Activated B cell treated with CpG ODN at 0.5 μM for 24 hours (primary cell): ENCODE measurements around the gene FOXI1. TPM values are rescaled to one million over a fixed set of nuclear protein-coding genes. Genes with fewer than 3 reads are reported as not detected.
"Not testable (repeated sequence)": the region's sequence is repeated elsewhere in the genome, so short reads cannot be mapped to it uniquely, and the experiment has no call there.

Experiments used
- ATAC-seq: fragments of 200-7000 bp; cut with Tn5 transposase; one replicate; pipeline ENCODE4 v1.10.0; 2021; ENCODE audit warnings: low read depth, mild to moderate bottlenecking, moderate library complexity
- CTCF ChIA-PET: fragments of 350-600 bp; sonication (Branson Sonifier 250); formaldehyde crosslinking; loops from one replicate; lab custom pipeline; 2021; ENCODE audit warnings: antibody characterized with exemption; lab: Charles Lee
- POLR2A ChIA-PET: fragments of 350-600 bp; sonication (Branson Sonifier 250); formaldehyde crosslinking; loops from one replicate; lab custom pipeline; 2021; ENCODE audit warnings: antibody characterized with exemption; lab: Charles Lee
- DNase-seq: peaks from one replicate; pipeline ENCODE4 v3.0.0; 2022
- H3K27ac Mint-ChIP-seq: one replicate; pipeline ENCODE4 v1.8.0; 2020; ENCODE audit warnings: mixed read lengths
- H3K27me3 Mint-ChIP-seq: one replicate; pipeline ENCODE4 v1.8.0; 2021; ENCODE audit warnings: mixed read lengths
- H3K36me3 Mint-ChIP-seq: one replicate; pipeline ENCODE4 v1.8.0; 2021; ENCODE audit warnings: low read depth, mixed read lengths
- H3K4me1 Mint-ChIP-seq: one replicate; pipeline ENCODE4 v1.8.0; 2021; ENCODE audit warnings: mixed read lengths
- H3K4me3 Mint-ChIP-seq: one replicate; pipeline ENCODE4 v1.8.0; 2020; ENCODE audit warnings: mild to moderate bottlenecking, mixed read lengths
- H3K9me3 Mint-ChIP-seq: one replicate; pipeline ENCODE4 v1.8.0; 2020; ENCODE audit warnings: mixed read lengths
- intact Hi-C: fragments of 100-400 bp; cut with micrococcal nuclease; formaldehyde crosslinking; loops from one replicate; pipeline ENCODE4 v1.15.1; 2024
- total RNA-seq: library from RNA; stranded (reverse); gene quantifications from 2 replicates; pipeline ENCODE4 v1.2.3, GENCODE V29; 2022
- TF ChIP-seq, protein P1 (sequence below): fragments of 200-600 bp; IDR thresholded peaks from one replicate; pipeline ENCODE4 v1.8.0; 2022; ENCODE audit warnings: antibody characterized with exemption, mild to moderate bottlenecking

The FOXI1 gene
- total RNA-seq, 1 donor from 2014 or later: not detected

- no peaks in the 10 kb centered on the region for H3K9me3 Mint-ChIP-seq
- H3K4me1 Mint-ChIP-seq: no peaks in the 10 kb centered on the region
- intact Hi-C loops: no loop called here
- no peak for ATAC-seq
- H3K36me3 Mint-ChIP-seq: no peaks in the 10 kb centered on the region
- POLR2A ChIA-PET: no interaction called here
- DNase-seq: no peak
- no peak overlapping the region for H3K4me3 Mint-ChIP-seq
- CTCF ChIA-PET: no interaction called here
- TF ChIP-seq, protein P1, sequence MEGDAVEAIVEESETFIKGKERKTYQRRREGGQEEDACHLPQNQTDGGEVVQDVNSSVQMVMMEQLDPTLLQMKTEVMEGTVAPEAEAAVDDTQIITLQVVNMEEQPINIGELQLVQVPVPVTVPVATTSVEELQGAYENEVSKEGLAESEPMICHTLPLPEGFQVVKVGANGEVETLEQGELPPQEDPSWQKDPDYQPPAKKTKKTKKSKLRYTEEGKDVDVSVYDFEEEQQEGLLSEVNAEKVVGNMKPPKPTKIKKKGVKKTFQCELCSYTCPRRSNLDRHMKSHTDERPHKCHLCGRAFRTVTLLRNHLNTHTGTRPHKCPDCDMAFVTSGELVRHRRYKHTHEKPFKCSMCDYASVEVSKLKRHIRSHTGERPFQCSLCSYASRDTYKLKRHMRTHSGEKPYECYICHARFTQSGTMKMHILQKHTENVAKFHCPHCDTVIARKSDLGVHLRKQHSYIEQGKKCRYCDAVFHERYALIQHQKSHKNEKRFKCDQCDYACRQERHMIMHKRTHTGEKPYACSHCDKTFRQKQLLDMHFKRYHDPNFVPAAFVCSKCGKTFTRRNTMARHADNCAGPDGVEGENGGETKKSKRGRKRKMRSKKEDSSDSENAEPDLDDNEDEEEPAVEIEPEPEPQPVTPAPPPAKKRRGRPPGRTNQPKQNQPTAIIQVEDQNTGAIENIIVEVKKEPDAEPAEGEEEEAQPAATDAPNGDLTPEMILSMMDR: no peak
- H3K27me3 Mint-ChIP-seq: no peaks in the 10 kb centered on the region
- no peak overlapping the region for H3K27ac Mint-ChIP-seq
Observed at GRCh38 chr5:170139786-170140335, 34.2 kb downstream of the FOXI1 start.

GRCh38 chr5:170141196-170141595 lies 35.5 kb downstream of the FOXI1 start:
- H3K4me1 Mint-ChIP-seq, CTCF ChIA-PET, H3K27ac Mint-ChIP-seq, H3K9me3 Mint-ChIP-seq, POLR2A ChIA-PET, H3K27me3 Mint-ChIP-seq, DNase-seq, intact Hi-C loops, ATAC-seq, H3K36me3 Mint-ChIP-seq, H3K4me3 Mint-ChIP-seq: not testable (repeated sequence)

- no peak overlapping the region for H3K4me3 Mint-ChIP-seq
- no peak overlapping the region for H3K27ac Mint-ChIP-seq
- no peaks in the 10 kb centered on the region for H3K4me1 Mint-ChIP-seq
- ATAC-seq: no peak
- TF ChIP-seq, protein P1: no peak
- DNase-seq: no peak
- no peaks in the 10 kb centered on the region for H3K9me3 Mint-ChIP-seq
- H3K36me3 Mint-ChIP-seq: no peaks in the 10 kb centered on the region
- H3K27me3 Mint-ChIP-seq: no peaks in the 10 kb centered on the region
- intact Hi-C loops: no loop called here
- POLR2A ChIA-PET: no interaction called here
- CTCF ChIA-PET: no interaction called here
Observed at GRCh38 chr5:170141636-170142035, 35.9 kb downstream of the FOXI1 start.

DNA sequence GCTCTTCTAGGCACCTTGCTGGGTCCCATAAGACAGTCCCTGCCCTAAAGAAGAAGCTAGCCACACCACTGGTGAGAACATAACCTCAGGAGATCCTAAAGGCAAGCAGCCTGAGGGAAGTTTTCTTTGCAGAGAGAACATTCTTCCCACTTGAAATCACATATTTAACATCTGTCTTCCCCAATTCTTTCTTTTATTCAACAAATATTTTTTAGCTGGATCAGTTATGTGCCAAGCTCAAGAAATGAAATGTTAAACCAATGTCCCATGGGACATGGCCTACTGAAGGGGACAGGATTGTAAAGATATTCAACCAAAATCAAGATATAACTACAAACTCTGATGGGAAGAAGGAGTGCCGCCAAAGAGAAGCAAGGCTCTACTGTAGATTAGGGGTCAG lies 36.5 kb downstream of the FOXI1 start:
- no peak for DNase-seq
- Mint-ChIP-seq H3K9me3 (no peaks in the 10 kb centered on the region), H3K27ac (no peak overlapping the region), H3K36me3 (no peaks in the 10 kb centered on the region), H3K27me3 (no peaks in the 10 kb centered on the region), H3K4me3 (no peak overlapping the region), H3K4me1 (no peaks in the 10 kb centered on the region)
- ATAC-seq: no peak
- intact Hi-C loops: no loop called here
- ChIA-PET POLR2A (no interaction called here), CTCF (no interaction called here)
- TF ChIP-seq, protein P1: no peak

- Mint-ChIP-seq H3K27me3 (peaks cover 3% of the 10 kb centered on the region), H3K4me3 (no peak overlapping the region), H3K4me1 (no peaks in the 10 kb centered on the region), H3K9me3 (no peaks in the 10 kb centered on the region), H3K27ac (no peak overlapping the region), H3K36me3 (no peaks in the 10 kb centered on the region)
- ATAC-seq (no peak), DNase-seq (no peak)
- TF ChIP-seq, protein P1: no peak
- intact Hi-C loops: no loop called here
- ChIA-PET POLR2A (no interaction called here), CTCF (no interaction called here)
Observed at GRCh38 chr5:170143091-170143490, 37.4 kb downstream of the FOXI1 start.

GRCh38 chr5:170143710-170144109 lies 38.0 kb downstream of the FOXI1 start:
- no peaks in the 10 kb centered on the region for H3K36me3 Mint-ChIP-seq
- DNase-seq: no peak
- TF ChIP-seq, protein P1: no peak
- no peak for ATAC-seq
- POLR2A ChIA-PET: no interaction called here
- no peaks in the 10 kb centered on the region for H3K4me1 Mint-ChIP-seq
- CTCF ChIA-PET: no interaction called here
- peaks cover 3% of the 10 kb centered on the region for H3K27me3 Mint-ChIP-seq
- intact Hi-C loops: no loop called here
- H3K4me3 Mint-ChIP-seq: no peak overlapping the region
- no peaks in the 10 kb centered on the region for H3K9me3 Mint-ChIP-seq
- no peak overlapping the region for H3K27ac Mint-ChIP-seq
